Mesenchymal stem cell (in vitro differentiated cells and primary cell): ENCODE data around the gene DCDC1.
"Not testable (repeated sequence)": the region's sequence is repeated elsewhere in the genome, so short reads cannot be mapped to it uniquely, and the experiment has no call there.

Experiments
- DNase-seq: peaks from one replicate; pipeline ENCODE4 v3.0.0-alpha.2; 2013
- H2AFZ ChIP-seq: one replicate; pipeline ENCODE4 v1.6.1; 2013; ENCODE audit warnings: low read depth, mild to moderate bottlenecking, control low read depth, inconsistent platforms, low read length, moderate library complexity
- H2AK5ac ChIP-seq: 2 replicates; pipeline ENCODE4 v1.6.1; 2013; ENCODE audit warnings: low read length, moderate library complexity, mild to moderate bottlenecking, inconsistent platforms; ENCODE audit not compliant: severe bottlenecking
- H2BK120ac ChIP-seq: one replicate; pipeline ENCODE4 v1.6.1; 2013; ENCODE audit warnings: low read depth, mild to moderate bottlenecking, inconsistent platforms, low read length, moderate library complexity
- H2BK12ac ChIP-seq, 2 experiments: one replicate each; pipeline ENCODE4 v1.6.1; 2013; ENCODE audit warnings: inconsistent platforms in 2 of 2, low read length in 2 of 2, mild to moderate bottlenecking in 2 of 2, moderate library complexity in 2 of 2, control low read depth in 1 of 2
- H2BK15ac ChIP-seq: one replicate; pipeline ENCODE4 v1.6.1; 2013; ENCODE audit warnings: mild to moderate bottlenecking, low read depth, inconsistent platforms; ENCODE audit not compliant: poor library complexity, severe bottlenecking
- H2BK5ac ChIP-seq: 2 replicates; pipeline ENCODE4 v1.6.1; 2013; ENCODE audit warnings: low read depth, mild to moderate bottlenecking, low read length, control low read depth, inconsistent platforms; ENCODE audit not compliant: poor library complexity, severe bottlenecking
- H3K14ac ChIP-seq, 2 experiments: one replicate each; pipeline ENCODE4 v1.6.1; 2013; ENCODE audit warnings: inconsistent platforms in 2 of 2, low read length in 2 of 2, control low read depth in 1 of 2, mild to moderate bottlenecking in 1 of 2, moderate library complexity in 1 of 2
- H3K18ac ChIP-seq, 2 experiments: one replicate each; pipeline ENCODE4 v1.6.1; 2013; ENCODE audit warnings: inconsistent platforms in 2 of 2, low read length in 2 of 2, control low read depth in 1 of 2, low read depth in 1 of 2, mild to moderate bottlenecking in 1 of 2
- H3K23ac ChIP-seq, 2 experiments: one replicate each; pipeline ENCODE4 v1.6.1; 2013; ENCODE audit warnings: inconsistent platforms in 2 of 2, low read length in 2 of 2, mild to moderate bottlenecking in 2 of 2, moderate library complexity in 2 of 2, control low read depth in 1 of 2
- H3K27ac ChIP-seq: 2 replicates; pipeline ENCODE4 v1.5.1; 2013; ENCODE audit warnings: mild to moderate bottlenecking, moderate library complexity, low read length, control low read depth, inconsistent platforms; ENCODE audit not compliant: poor library complexity, severe bottlenecking
- H3K27me3 ChIP-seq, 2 experiments: 2 replicates each; pipeline versions ENCODE4 v1.6.1 to v1.7.0; 2013; ENCODE audit warnings: low read length in 2 of 2, mild to moderate bottlenecking in 2 of 2, moderate library complexity in 2 of 2, control low read depth in 1 of 2, inconsistent platforms in 1 of 2; ENCODE audit not compliant: control insufficient read depth in 1 of 2, insufficient read depth in 1 of 2
- H3K36me3 ChIP-seq, 2 experiments: 2 replicates each; pipeline versions ENCODE4 v1.6.1 to v1.7.0; 2013; ENCODE audit warnings: low read length in 2 of 2, control low read depth in 1 of 2, inconsistent platforms in 1 of 2, low read depth in 1 of 2, mild to moderate bottlenecking in 1 of 2; ENCODE audit not compliant: insufficient read depth in 2 of 2, control insufficient read depth in 1 of 2
- H3K4ac ChIP-seq, 2 experiments: one replicate each; pipeline ENCODE4 v1.6.1; 2013; ENCODE audit warnings: inconsistent platforms in 2 of 2, low read length in 2 of 2, mild to moderate bottlenecking in 2 of 2, moderate library complexity in 2 of 2, control low read depth in 1 of 2, low read depth in 1 of 2
- H3K4me1 ChIP-seq: 2 replicates; pipeline ENCODE4 v1.6.1; 2013; ENCODE audit warnings: low read depth, low read length, control low read depth; ENCODE audit not compliant: control insufficient read depth, insufficient read depth
- H3K4me2 ChIP-seq: 2 replicates; pipeline ENCODE4 v1.6.1; 2013; ENCODE audit warnings: low read length, mild to moderate bottlenecking, inconsistent platforms; ENCODE audit not compliant: poor library complexity, severe bottlenecking
- H3K4me3 ChIP-seq, 2 experiments: 2 replicates each; pipeline versions ENCODE4 v1.5.1 to v1.7.0; 2013; ENCODE audit warnings: low read length in 2 of 2, mild to moderate bottlenecking in 2 of 2, control low read depth in 1 of 2, low read depth in 1 of 2; ENCODE audit not compliant: insufficient read depth in 1 of 2
- H3K79me1 ChIP-seq: replicated peaks from 2 replicates; pipeline ENCODE4 v1.6.1; 2013; ENCODE audit warnings: mild to moderate bottlenecking, control low read depth, low read length, inconsistent platforms; ENCODE audit not compliant: poor library complexity, severe bottlenecking
- H3K9ac ChIP-seq: 2 replicates; pipeline ENCODE4 v1.7.0; 2013; ENCODE audit warnings: mild to moderate bottlenecking, low read length, moderate library complexity
- H3K9me3 ChIP-seq: 2 replicates; pipeline ENCODE4 v1.7.0; 2013; ENCODE audit warnings: mild to moderate bottlenecking, low read length; ENCODE audit not compliant: control insufficient read depth
- H4K8ac ChIP-seq: one replicate; pipeline ENCODE4 v1.6.1; 2013; ENCODE audit warnings: inconsistent platforms, mild to moderate bottlenecking, low read length, moderate library complexity
- H4K91ac ChIP-seq: one replicate; pipeline ENCODE4 v1.6.1; 2013; ENCODE audit warnings: mild to moderate bottlenecking, low read length, inconsistent platforms
- WGBS: methylation state at CpG from one replicate; pipeline ENCODE4 v1.1.7; 2013; ENCODE audit warnings: mixed read lengths; 5-methylcytosine and 5-hydroxymethylcytosine counted together

The DCDC1 gene

DNA sequence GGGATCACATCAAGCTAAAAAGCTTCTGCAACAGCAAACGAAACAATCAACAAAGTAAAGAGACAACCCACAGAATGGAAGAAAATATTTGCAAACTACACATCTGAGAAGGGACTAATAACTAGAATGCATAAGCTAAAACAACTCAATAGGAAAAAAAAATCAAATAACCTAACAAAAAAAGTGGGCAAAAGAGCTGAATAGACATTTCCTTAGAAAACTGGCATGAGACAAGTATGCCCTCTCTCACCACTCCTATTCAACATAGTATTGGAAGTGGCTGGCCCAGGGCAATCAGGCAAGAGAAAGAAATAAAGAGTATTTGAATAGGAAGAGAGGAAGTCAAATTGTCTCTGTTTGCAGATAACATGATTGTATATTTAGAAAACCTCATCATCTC lies 421.8 kb downstream of the DCDC1 start:
- not testable (repeated sequence) for H2AK5ac ChIP-seq, H2BK120ac ChIP-seq, H3K9ac ChIP-seq, H4K91ac ChIP-seq, H3K4ac ChIP-seq, H2AFZ ChIP-seq, H3K27ac ChIP-seq, H3K36me3 ChIP-seq, H4K8ac ChIP-seq, H3K14ac ChIP-seq, H3K23ac ChIP-seq, H2BK15ac ChIP-seq, DNase-seq, H3K9me3 ChIP-seq, H3K4me1 ChIP-seq, H3K27me3 ChIP-seq, H3K4me2 ChIP-seq, H3K4me3 ChIP-seq, H2BK5ac ChIP-seq, H2BK12ac ChIP-seq, H3K79me1 ChIP-seq, H3K18ac ChIP-seq
- whole genome bisulfite sequencing: no CpG with 5 or more reads among the region's 1 CpG

DNA sequence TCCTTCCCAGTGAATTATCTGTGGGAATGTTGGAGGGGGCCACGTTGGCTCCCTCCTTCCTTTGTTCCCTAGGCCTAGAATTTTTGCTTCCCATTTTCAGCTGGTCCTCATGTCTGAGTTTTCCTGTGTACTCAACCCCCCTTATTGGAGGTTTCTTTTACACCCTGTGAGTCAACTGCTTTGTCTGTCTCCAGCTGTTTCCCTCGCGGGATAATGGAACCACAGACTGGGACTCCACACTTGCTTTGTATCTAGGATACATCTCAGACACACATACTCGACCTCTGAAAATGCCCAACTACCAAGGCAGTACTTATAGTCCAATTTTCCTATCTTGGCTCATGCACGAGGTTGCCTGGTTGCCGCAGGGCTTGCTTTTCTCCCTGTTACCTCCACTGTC lies 430.7 kb downstream of the DCDC1 start:
- Histone ChIP-seq H2BK5ac (no peak overlapping the region), H3K4ac (no peak overlapping the region), H3K4me2 (no peak overlapping the region), H2BK12ac (no peak overlapping the region), H3K4me1 (no peaks in the 10 kb centered on the region), H4K91ac (no peak overlapping the region), H3K27ac (no peak overlapping the region), H2BK120ac (no peak overlapping the region), H3K23ac (no peak overlapping the region), H3K79me1 (no peaks in the 10 kb centered on the region), H2AFZ (no peak overlapping the region), H2AK5ac (no peak overlapping the region), H2BK15ac (no peak overlapping the region), H3K36me3 (no peaks in the 10 kb centered on the region), H3K4me3 (no peak overlapping the region), H3K18ac (no peak overlapping the region), H3K9ac (no peak overlapping the region), H4K8ac (no peak overlapping the region), H3K9me3 (peaks cover 9% of the 10 kb centered on the region), H3K14ac (no peak overlapping the region), H3K27me3 (no peaks in the 10 kb centered on the region)
- no peak for DNase-seq
- WGBS: 66% methylated on average over 6 of the region's 6 CpGs

DNA sequence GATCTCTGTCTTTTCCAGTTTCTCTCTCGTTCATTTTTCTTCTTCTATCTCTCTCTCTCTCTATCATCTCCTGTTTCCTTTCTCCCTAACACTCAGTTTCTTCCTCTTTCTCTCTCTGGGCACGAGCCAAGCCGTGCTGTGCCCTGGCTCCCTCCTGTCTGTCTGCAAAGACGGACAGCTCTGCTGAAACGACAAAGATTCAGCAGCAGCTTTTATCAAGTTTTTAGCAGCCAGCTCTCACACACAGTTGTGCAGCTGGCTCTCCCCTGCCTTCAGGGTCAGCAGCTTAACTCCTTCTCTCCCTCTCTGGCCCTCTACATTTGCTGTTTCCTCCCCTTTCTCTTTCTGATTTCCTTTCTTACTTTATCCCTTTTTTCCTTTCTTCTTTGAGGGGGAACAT lies 431.4 kb downstream of the DCDC1 start:
- Histone ChIP-seq H3K9me3 (peaks cover 9% of the 10 kb centered on the region), H3K4me3 (no peak overlapping the region), H2BK15ac (no peak overlapping the region), H2BK5ac (no peak overlapping the region), H2AFZ (no peak overlapping the region), H3K9ac (no peak overlapping the region), H4K91ac (no peak overlapping the region), H3K27me3 (no peaks in the 10 kb centered on the region), H3K4me1 (no peaks in the 10 kb centered on the region), H3K4me2 (no peak overlapping the region), H3K27ac (no peak overlapping the region), H3K18ac (no peak overlapping the region), H2AK5ac (no peak overlapping the region), H3K14ac (no peak overlapping the region), H2BK12ac (no peak overlapping the region), H3K79me1 (no peaks in the 10 kb centered on the region), H3K36me3 (no peaks in the 10 kb centered on the region), H4K8ac (no peak overlapping the region), H3K23ac (no peak overlapping the region), H3K4ac (no peak overlapping the region), H2BK120ac (no peak overlapping the region)
- DNase-seq: no peak
- 59% methylated on average over 5 of the region's 5 CpGs for WGBS

- Histone ChIP-seq H2AFZ (no peak overlapping the region), H2BK15ac (no peak overlapping the region), H2BK5ac (no peak overlapping the region), H3K23ac (no peak overlapping the region), H2AK5ac (no peak overlapping the region), H3K9me3 (peaks cover 9% of the 10 kb centered on the region), H3K18ac (no peak overlapping the region), H2BK12ac (no peak overlapping the region), H3K79me1 (no peaks in the 10 kb centered on the region), H3K4me3 (no peak overlapping the region), H4K8ac (no peak overlapping the region), H3K9ac (no peak overlapping the region), H3K4me2 (no peak overlapping the region), H4K91ac (no peak overlapping the region), H3K4me1 (no peaks in the 10 kb centered on the region), H3K14ac (no peak overlapping the region), H3K27ac (no peak overlapping the region), H2BK120ac (no peak overlapping the region), H3K27me3 (no peaks in the 10 kb centered on the region), H3K4ac (no peak overlapping the region), H3K36me3 (no peaks in the 10 kb centered on the region)
- no CpG with 5 or more reads among the region's 2 CpGs for WGBS
- DNase-seq: no peak
These were observed 433.0 kb downstream of the DCDC1 start for GRCh38 chr11:30936491-30936890.
